Activated CD4-positive, alpha-beta T cell treated with anti-CD3 and anti-CD28 coated beads for 1 hour (primary cell): Measurements from ENCODE around the gene COPS2.

Experiments
- DNase-seq: peaks from one replicate; pipeline ENCODE4 v3.0.0-alpha.2; 2020

Gene COPS2

GRCh38 chr15:49155834-49156627 lies 632 bp upstream of the COPS2 start:
- no peak for DNase-seq

GRCh38 chr15:49154799-49155109 lies 645 bp downstream of the COPS2 start:
- no peak for DNase-seq

- no peak for DNase-seq
These were observed 1.0 kb downstream of the COPS2 start for GRCh38 chr15:49154359-49154758.

GRCh38 chr15:49152552-49153312 lies 2.7 kb downstream of the COPS2 start:
- no peak for DNase-seq

GRCh38 chr15:49151831-49152230 lies 3.6 kb downstream of the COPS2 start:
- DNase-seq: no peak

GRCh38 chr15:49148727-49149126 lies 6.7 kb downstream of the COPS2 start:
- no peak for DNase-seq

GRCh38 chr15:49148298-49148697 lies 7.1 kb downstream of the COPS2 start:
- DNase-seq: no peak

GRCh38 chr15:49145651-49146609 lies 9.5 kb downstream of the COPS2 start:
- no peak for DNase-seq

GRCh38 chr15:49137861-49138260 lies 17.5 kb downstream of the COPS2 start:
- no peak for DNase-seq

GRCh38 chr15:49135911-49136310 lies 19.5 kb downstream of the COPS2 start:
- DNase-seq: no peak

GRCh38 chr15:49135342-49135857 lies 20.0 kb downstream of the COPS2 start:
- no peak for DNase-seq

GRCh38 chr15:49134683-49135341 lies 20.6 kb downstream of the COPS2 start:
- no peak for DNase-seq

GRCh38 chr15:49131403-49131802 lies 24.0 kb downstream of the COPS2 start:
- DNase-seq: no peak

GRCh38 chr15:49124371-49124770 lies 31.0 kb downstream of the COPS2 start:
- DNase-seq: no peak

- DNase-seq: no peak
These were observed 32.8 kb downstream of the COPS2 start for GRCh38 chr15:49122541-49123062.

- DNase-seq: no peak
These were observed 33.5 kb downstream of the COPS2 start for GRCh38 chr15:49121901-49122300.

- no peak for DNase-seq
These were observed 34.6 kb downstream of the COPS2 start for GRCh38 chr15:49120832-49121231.

- DNase-seq: no peak
These were observed 39.1 kb downstream of the COPS2 start for GRCh38 chr15:49116108-49116857.

- no peak for DNase-seq
These were observed 40.3 kb downstream of the COPS2 start for GRCh38 chr15:49115062-49115461.

GRCh38 chr15:49110158-49110944 lies 45.0 kb downstream of the COPS2 start:
- no peak for DNase-seq

GRCh38 chr15:49103002-49103401 lies 52.4 kb downstream of the COPS2 start:
- DNase-seq: no peak
